ENCODE data around the gene C11orf24.

Gene C11orf24

GRCh38 chr11:68276861-68277260, 5.1 kb upstream of the C11orf24 start:
- no peak for TF ChIP-seq CTCF (IDR thresholded peaks at IDR 0.05; ENCODE audit: low read depth, low read length, missing control alignments)
- no peak overlapping the region for H3K4me3 ChIP-seq (replicated peaks; ENCODE audit: low read depth, low read length)
- DNase-seq (ENCODE audit: extremely low read depth, low read depth), result no peak

GRCh38 chr11:68275721-68276507, 4.1 kb upstream of the C11orf24 start:
- no peak for TF ChIP-seq CTCF (IDR thresholded peaks at IDR 0.05; ENCODE audit: low read depth, low read length, missing control alignments)
- no peak overlapping the region for H3K4me3 ChIP-seq (replicated peaks; ENCODE audit: low read depth, low read length)
- DNase-seq (ENCODE audit: extremely low read depth, low read depth), result no peak

GRCh38 chr11:68274306-68274705, 2.5 kb upstream of the C11orf24 start:
- no peak for TF ChIP-seq CTCF (IDR thresholded peaks at IDR 0.05; ENCODE audit: low read depth, low read length, missing control alignments)
- H3K4me3 ChIP-seq (replicated peaks; ENCODE audit: low read depth, low read length), result no peak overlapping the region
- no peak for DNase-seq (ENCODE audit: extremely low read depth, low read depth)

GRCh38 chr11:68273026-68273738, 1.4 kb upstream of the C11orf24 start:
- no peak for DNase-seq (ENCODE audit: extremely low read depth, low read depth)
- H3K4me3 ChIP-seq (replicated peaks; ENCODE audit: low read depth, low read length), result peak overlapping the region; percentile 88
- TF ChIP-seq CTCF (IDR thresholded peaks at IDR 0.05; ENCODE audit: low read depth, low read length, missing control alignments), result no peak

- H3K4me3 ChIP-seq (replicated peaks; ENCODE audit: low read depth, low read length), result peak overlapping the region; percentile 88
- TF ChIP-seq CTCF (IDR thresholded peaks at IDR 0.05; ENCODE audit: low read depth, low read length, missing control alignments), result peak; percentile 53
- peak; percentile 51 for DNase-seq (ENCODE audit: extremely low read depth, low read depth)
Measured at GRCh38 chr11:68271023-68271780, 571 bp downstream of the C11orf24 start.

- DNase-seq (ENCODE audit: extremely low read depth, low read depth), result no peak
- peak overlapping the region; percentile 88 for H3K4me3 ChIP-seq (replicated peaks; ENCODE audit: low read depth, low read length)
- TF ChIP-seq CTCF (IDR thresholded peaks at IDR 0.05; ENCODE audit: low read depth, low read length, missing control alignments), result no peak
Measured at GRCh38 chr11:68270196-68271022, 1.4 kb downstream of the C11orf24 start.
